ENCODE measurements around the gene OR11H6.

DNA sequence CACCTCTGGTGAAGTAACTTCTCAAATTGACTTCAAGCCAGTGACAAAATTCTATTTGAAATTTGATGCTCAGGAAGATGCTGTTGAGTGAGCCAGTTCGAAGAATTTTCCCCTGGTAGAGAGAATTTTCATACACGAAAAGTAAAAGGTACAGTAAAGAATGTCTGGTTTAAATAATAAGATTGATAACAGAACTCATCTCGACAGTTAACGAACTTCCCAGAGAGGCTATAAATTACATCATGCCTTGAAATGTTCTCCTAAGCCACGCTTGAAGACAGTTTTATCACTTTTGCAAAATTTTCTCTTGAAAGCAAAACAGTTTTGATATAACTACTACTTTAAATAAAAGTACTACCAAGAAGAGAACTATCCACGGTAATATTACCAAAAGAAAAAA lies 47.2 kb upstream of the OR11H6 start:
- TF ChIP-seq, protein P1, sequence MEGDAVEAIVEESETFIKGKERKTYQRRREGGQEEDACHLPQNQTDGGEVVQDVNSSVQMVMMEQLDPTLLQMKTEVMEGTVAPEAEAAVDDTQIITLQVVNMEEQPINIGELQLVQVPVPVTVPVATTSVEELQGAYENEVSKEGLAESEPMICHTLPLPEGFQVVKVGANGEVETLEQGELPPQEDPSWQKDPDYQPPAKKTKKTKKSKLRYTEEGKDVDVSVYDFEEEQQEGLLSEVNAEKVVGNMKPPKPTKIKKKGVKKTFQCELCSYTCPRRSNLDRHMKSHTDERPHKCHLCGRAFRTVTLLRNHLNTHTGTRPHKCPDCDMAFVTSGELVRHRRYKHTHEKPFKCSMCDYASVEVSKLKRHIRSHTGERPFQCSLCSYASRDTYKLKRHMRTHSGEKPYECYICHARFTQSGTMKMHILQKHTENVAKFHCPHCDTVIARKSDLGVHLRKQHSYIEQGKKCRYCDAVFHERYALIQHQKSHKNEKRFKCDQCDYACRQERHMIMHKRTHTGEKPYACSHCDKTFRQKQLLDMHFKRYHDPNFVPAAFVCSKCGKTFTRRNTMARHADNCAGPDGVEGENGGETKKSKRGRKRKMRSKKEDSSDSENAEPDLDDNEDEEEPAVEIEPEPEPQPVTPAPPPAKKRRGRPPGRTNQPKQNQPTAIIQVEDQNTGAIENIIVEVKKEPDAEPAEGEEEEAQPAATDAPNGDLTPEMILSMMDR (conservative IDR thresholded peaks at IDR 0.05; ENCODE audit: low read depth, low read length), result no peak
- TF ChIP-seq MAFK (IDR thresholded peaks at IDR 0.05; ENCODE audit: low read depth, low read length) (no peak), RAD21 (IDR thresholded peaks at IDR 0.05; ENCODE audit: low read length) (no peak), RCOR1 (IDR thresholded peaks at IDR 0.05; ENCODE audit: insufficient replicate concordance, low read length) (no peak), BHLHE40 (IDR thresholded peaks at IDR 0.05; ENCODE audit: low read depth, low read length) (no peak), CEBPB (IDR thresholded peaks at IDR 0.05; ENCODE audit: low read depth, low read length) (no peak), SMC3 (IDR thresholded peaks at IDR 0.05; ENCODE audit: low read depth, low read length) (no peak), RFX5 (IDR thresholded peaks at IDR 0.05; ENCODE audit: low read depth, low read length) (no peak), FOS (IDR thresholded peaks at IDR 0.05; ENCODE audit: low read depth, low read length) (no peak), POLR2A (IDR thresholded peaks at IDR 0.05; ENCODE audit: low read depth, low read length) (no peak), NFE2L2 (IDR thresholded peaks at IDR 0.05; ENCODE audit: low read depth, low read length) (no peak), USF2 (IDR thresholded peaks at IDR 0.05; ENCODE audit: low read depth, low read length) (no peak), MXI1 (IDR thresholded peaks at IDR 0.05; ENCODE audit: borderline replicate concordance, low read depth, low read length) (no peak)
